GM19395 (cell line): Measurements from ENCODE around the gene TIMM13.
A peak's percentile ranks its signal among the peaks of the same experiment; 100 is the strongest.

Experiments
- ATAC-seq: cut with Tn5 transposase; IDR thresholded peaks from one replicate; pipeline ENCODE4 v1.9.1; 2021; ENCODE audit warnings: mild to moderate bottlenecking, moderate library complexity; ENCODE audit not compliant: unreplicated experiment

Gene TIMM13

GRCh38 chr19:2455851-2456570 lies 28.6 kb upstream of the TIMM13 start:
- ATAC-seq, result peak; percentile 29

- ATAC-seq, result no peak
Measured at GRCh38 chr19:2454962-2455850, 27.8 kb upstream of the TIMM13 start.

- ATAC-seq, result no peak
Measured at GRCh38 chr19:2454199-2454961, 27.0 kb upstream of the TIMM13 start.

GRCh38 chr19:2453431-2454025 lies 26.1 kb upstream of the TIMM13 start:
- no peak for ATAC-seq

GRCh38 chr19:2451741-2452140 lies 24.4 kb upstream of the TIMM13 start:
- no peak for ATAC-seq

- ATAC-seq, result no peak
Measured at GRCh38 chr19:2451138-2451537, 23.8 kb upstream of the TIMM13 start.

GRCh38 chr19:2449019-2449418 lies 21.6 kb upstream of the TIMM13 start:
- ATAC-seq, result no peak

- no peak for ATAC-seq
Measured at GRCh38 chr19:2446381-2446780, 19.0 kb upstream of the TIMM13 start.

- ATAC-seq, result no peak
Measured at GRCh38 chr19:2444251-2445002, 17.0 kb upstream of the TIMM13 start.

GRCh38 chr19:2443785-2444182 lies 16.4 kb upstream of the TIMM13 start:
- no peak for ATAC-seq

GRCh38 chr19:2443116-2443784 lies 15.9 kb upstream of the TIMM13 start:
- ATAC-seq, result no peak

- no peak for ATAC-seq
Measured at GRCh38 chr19:2441096-2441752, 13.8 kb upstream of the TIMM13 start.

- no peak for ATAC-seq
Measured at GRCh38 chr19:2440515-2440914, 13.1 kb upstream of the TIMM13 start.

GRCh38 chr19:2438178-2438577 lies 10.8 kb upstream of the TIMM13 start:
- ATAC-seq, result no peak

GRCh38 chr19:2436926-2437325 lies 9.5 kb upstream of the TIMM13 start:
- no peak for ATAC-seq

GRCh38 chr19:2436384-2436783 lies 9.0 kb upstream of the TIMM13 start:
- no peak for ATAC-seq

GRCh38 chr19:2434721-2435265 lies 7.4 kb upstream of the TIMM13 start:
- ATAC-seq, result no peak

- no peak for ATAC-seq
Measured at GRCh38 chr19:2434267-2434666, 6.9 kb upstream of the TIMM13 start.

- no peak for ATAC-seq
Measured at GRCh38 chr19:2433854-2434253, 6.5 kb upstream of the TIMM13 start.
